Neural cell (in vitro differentiated cells): ENCODE measurements around the gene TCF4. TPM values are rescaled to one million over a fixed set of nuclear protein-coding genes. Genes with fewer than 3 reads are reported as not detected.

Source experiments
- H2AFZ ChIP-seq: fragments of 200-600, 300-800 bp; sonication (generic), shearing (Covaris generic); 2 replicates; pipeline ENCODE4 v1.6.0; 2014; ENCODE audit warnings: low read depth, mild to moderate bottlenecking, antibody characterized with exemption, low read length, moderate library complexity
- H3F3A ChIP-seq: fragments of 200-600 bp; shearing (Covaris generic); 2 replicates; pipeline ENCODE4 v1.6.1; 2016; ENCODE audit warnings: mild to moderate bottlenecking, moderate library complexity, mixed read lengths, antibody characterized with exemption, low read length; ENCODE audit not compliant: insufficient read depth, poor library complexity, severe bottlenecking
- H3K27ac ChIP-seq: fragments of 200-600, 300-800 bp; sonication (generic), shearing (Covaris generic); 2 replicates; pipeline ENCODE4 v1.5.1; 2014; ENCODE audit warnings: mild to moderate bottlenecking, low read length, moderate library complexity
- H3K27me3 ChIP-seq: fragments of 300-800, 200-600 bp; sonication (generic), shearing (Covaris generic); 2 replicates; pipeline ENCODE4 v1.6.0; 2014; ENCODE audit warnings: mild to moderate bottlenecking, low read depth, low read length, moderate library complexity; ENCODE audit not compliant: insufficient read depth
- H3K36me3 ChIP-seq: fragments of 300-800, 200-600 bp; sonication (generic), shearing (Covaris generic); 2 replicates; pipeline ENCODE4 v1.5.1; 2014; ENCODE audit warnings: mild to moderate bottlenecking, antibody characterized with exemption, low read length, moderate library complexity; ENCODE audit not compliant: insufficient read depth
- H3K4me2 ChIP-seq: fragments of 300-800, 200-600 bp; sonication (generic), shearing (Covaris generic); 2 replicates; pipeline ENCODE4 v1.6.0; 2014; ENCODE audit warnings: mild to moderate bottlenecking, low read length
- H3K4me3 ChIP-seq: fragments of 300-800, 200-600 bp; sonication (generic), shearing (Covaris generic); 2 replicates; pipeline ENCODE4 v1.5.1; 2014; ENCODE audit warnings: mild to moderate bottlenecking, low read length, moderate library complexity
- H3K79me2 ChIP-seq: fragments of 200-600 bp; shearing (Covaris generic); replicated peaks from 2 replicates; pipeline ENCODE4 v1.6.0; 2014; ENCODE audit warnings: mild to moderate bottlenecking, low read length, moderate library complexity; ENCODE audit not compliant: insufficient read depth
- H3K9ac ChIP-seq: fragments of 300-800, 200-600 bp; sonication (generic), shearing (Covaris generic); 2 replicates; pipeline ENCODE4 v1.6.1; 2016; ENCODE audit warnings: mild to moderate bottlenecking, low read length, mixed read lengths
- H3K9me2 ChIP-seq: fragments of 200-600 bp; shearing (Covaris generic); 2 replicates; pipeline ENCODE4 v1.6.1; 2016; ENCODE audit warnings: mild to moderate bottlenecking, low read length, mixed read lengths; ENCODE audit not compliant: insufficient read depth
- H3K9me3 ChIP-seq: fragments of 200-600, 300-800 bp; sonication (generic), shearing (Covaris generic); 2 replicates; pipeline ENCODE4 v1.6.1; 2016; ENCODE audit warnings: mild to moderate bottlenecking, mixed run types, low read length, moderate library complexity, mixed read lengths
- H4K20me1 ChIP-seq: fragments of 200-600 bp; shearing (Covaris generic); 2 replicates; pipeline ENCODE4 v1.6.1; 2016; ENCODE audit warnings: mild to moderate bottlenecking, mixed run types; ENCODE audit not compliant: insufficient read depth
- EP300 ChIP-seq: fragments of 450-650 bp; conservative IDR thresholded peaks from 2 replicates; pipeline ENCODE4 v1.6.1; 2014; ENCODE audit warnings: antibody characterized with exemption, mild to moderate bottlenecking, moderate library complexity; ENCODE audit not compliant: poor library complexity, severe bottlenecking
- EZH2 ChIP-seq: fragments of 200-600, 300-800 bp; shearing (Covaris generic), sonication (generic); IDR thresholded peaks from 2 replicates; pipeline ENCODE4 v1.6.1; 2014; ENCODE audit warnings: antibody characterized with exemption, low read length, borderline replicate concordance, mild to moderate bottlenecking; ENCODE audit not compliant: insufficient read depth, poor library complexity, severe bottlenecking
- MXI1 ChIP-seq: fragments of 450-650 bp; conservative IDR thresholded peaks from 2 replicates; pipeline ENCODE4 v1.6.1; 2014; ENCODE audit warnings: antibody characterized with exemption, mild to moderate bottlenecking; ENCODE audit not compliant: poor library complexity, severe bottlenecking
- POLR2AphosphoS5 ChIP-seq: IDR thresholded peaks from 2 replicates; pipeline ENCODE4 v1.6.1; 2012
- RAD21 ChIP-seq: fragments of 450-650 bp; conservative IDR thresholded peaks from 2 replicates; pipeline ENCODE4 v1.6.1; 2014; ENCODE audit warnings: antibody characterized with exemption, mild to moderate bottlenecking, moderate library complexity
- SMC3 ChIP-seq: fragments of 450-650 bp; conservative IDR thresholded peaks from 2 replicates; pipeline ENCODE4 v1.6.1; 2014; ENCODE audit warnings: antibody characterized with exemption, mild to moderate bottlenecking, moderate library complexity; ENCODE audit not compliant: poor library complexity
- TAF1 ChIP-seq: IDR thresholded peaks from 2 replicates; pipeline ENCODE4 v1.6.1; 2012; ENCODE audit warnings: low read depth
- polyA plus RNA-seq: library from polyadenylated mRNA; depleted of rRNA; stranded (reverse); fragments of >200 nt; gene quantifications from 2 replicates; pipeline ENCODE4 v1.2.3, GENCODE V29; 2014
- TF ChIP-seq, protein P1 (sequence below): fragments of 450-650 bp; IDR thresholded peaks from 2 replicates; pipeline ENCODE4 v1.5.1; 2014; ENCODE audit warnings: antibody characterized with exemption, mild to moderate bottlenecking, moderate library complexity; ENCODE audit not compliant: poor library complexity, severe bottlenecking
- TF ChIP-seq, protein P2 (sequence below): IDR thresholded peaks from 2 replicates; pipeline ENCODE4 v1.6.1; 2012; ENCODE audit warnings: borderline replicate concordance

TCF4 gene
- polyA plus RNA-seq, 1 donor from 2014 or later = 7.0 TPM

DNA sequence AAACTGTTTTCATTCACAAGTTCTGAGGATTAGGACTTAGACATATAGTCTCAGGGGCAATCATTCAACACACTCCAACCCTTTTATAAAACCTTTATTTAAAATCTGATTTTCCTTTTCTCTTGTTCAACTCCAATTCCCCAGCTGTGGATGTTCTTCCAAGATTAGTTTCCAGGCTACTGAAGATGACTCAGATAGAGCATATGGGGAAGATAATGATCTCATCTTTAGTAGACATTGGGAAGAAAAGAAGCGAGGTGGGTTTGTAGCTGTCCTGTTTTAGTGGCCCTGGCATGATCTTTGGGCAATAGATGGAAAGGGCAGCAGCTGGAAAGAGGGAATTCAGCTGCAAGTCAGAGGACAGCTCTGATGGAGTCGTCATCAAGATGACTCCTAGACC lies 381.1 kb downstream of the TCF4 start:
- Histone ChIP-seq H3K9me3 (no peaks in the 10 kb centered on the region), H3K4me3 (no peak overlapping the region), H3K79me2 (no peaks in the 10 kb centered on the region), H3K27me3 (no peaks in the 10 kb centered on the region), H3K27ac (no peak overlapping the region), H3K9me2 (no peaks in the 10 kb centered on the region), H3F3A (no peaks in the 10 kb centered on the region), H2AFZ (no peak overlapping the region), H4K20me1 (no peaks in the 10 kb centered on the region), H3K9ac (no peak overlapping the region), H3K4me2 (no peak overlapping the region), H3K36me3 (no peaks in the 10 kb centered on the region)
- TF ChIP-seq TAF1 = no peak

DNA sequence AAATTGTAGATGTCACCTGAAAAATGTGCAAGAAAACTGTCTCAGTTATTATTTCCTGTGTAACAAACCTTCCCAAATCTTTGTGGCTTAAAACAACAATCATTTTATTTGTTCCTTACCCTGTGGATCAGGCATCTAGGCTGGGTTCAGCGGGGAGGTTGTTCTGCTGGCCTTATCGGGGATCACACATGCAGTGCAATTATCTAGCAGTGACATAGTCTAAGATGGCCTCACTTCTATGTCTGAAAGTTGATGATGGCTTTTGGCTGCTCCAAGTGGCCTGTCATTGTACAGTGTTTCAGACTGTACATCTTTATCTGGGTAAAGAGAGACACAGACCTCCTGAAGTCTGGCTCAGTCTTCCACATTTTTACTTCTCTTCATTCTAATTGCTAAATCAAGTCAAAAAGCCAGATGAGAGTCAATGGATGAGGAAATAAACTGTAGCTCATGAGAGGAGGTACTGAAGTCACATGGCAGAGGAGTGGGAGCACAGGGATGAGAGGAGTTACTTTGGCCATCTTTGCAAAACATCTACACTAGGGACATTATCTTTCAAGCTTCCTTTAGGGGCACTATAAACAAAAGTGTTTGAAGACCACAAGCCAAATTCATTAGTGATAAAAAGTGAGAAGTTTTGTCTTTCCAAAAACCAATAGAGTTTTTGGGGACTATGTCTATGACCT lies 385.6 kb downstream of the TCF4 start:
- Histone ChIP-seq H2AFZ (no peak overlapping the region), H3K79me2 (no peaks in the 10 kb centered on the region), H3K9ac (no peak overlapping the region), H4K20me1 (no peaks in the 10 kb centered on the region), H3K27ac (no peak overlapping the region), H3F3A (no peaks in the 10 kb centered on the region), H3K9me2 (no peaks in the 10 kb centered on the region), H3K36me3 (no peaks in the 10 kb centered on the region), H3K9me3 (no peaks in the 10 kb centered on the region), H3K4me2 (no peak overlapping the region), H3K27me3 (no peaks in the 10 kb centered on the region), H3K4me3 (no peak overlapping the region)
- TF ChIP-seq, protein P1, sequence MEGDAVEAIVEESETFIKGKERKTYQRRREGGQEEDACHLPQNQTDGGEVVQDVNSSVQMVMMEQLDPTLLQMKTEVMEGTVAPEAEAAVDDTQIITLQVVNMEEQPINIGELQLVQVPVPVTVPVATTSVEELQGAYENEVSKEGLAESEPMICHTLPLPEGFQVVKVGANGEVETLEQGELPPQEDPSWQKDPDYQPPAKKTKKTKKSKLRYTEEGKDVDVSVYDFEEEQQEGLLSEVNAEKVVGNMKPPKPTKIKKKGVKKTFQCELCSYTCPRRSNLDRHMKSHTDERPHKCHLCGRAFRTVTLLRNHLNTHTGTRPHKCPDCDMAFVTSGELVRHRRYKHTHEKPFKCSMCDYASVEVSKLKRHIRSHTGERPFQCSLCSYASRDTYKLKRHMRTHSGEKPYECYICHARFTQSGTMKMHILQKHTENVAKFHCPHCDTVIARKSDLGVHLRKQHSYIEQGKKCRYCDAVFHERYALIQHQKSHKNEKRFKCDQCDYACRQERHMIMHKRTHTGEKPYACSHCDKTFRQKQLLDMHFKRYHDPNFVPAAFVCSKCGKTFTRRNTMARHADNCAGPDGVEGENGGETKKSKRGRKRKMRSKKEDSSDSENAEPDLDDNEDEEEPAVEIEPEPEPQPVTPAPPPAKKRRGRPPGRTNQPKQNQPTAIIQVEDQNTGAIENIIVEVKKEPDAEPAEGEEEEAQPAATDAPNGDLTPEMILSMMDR = no peak
- TF ChIP-seq POLR2AphosphoS5 (no peak), EP300 (no peak), MXI1 (no peak), SMC3 (no peak), RAD21 (no peak)
- TF ChIP-seq, protein P2, sequence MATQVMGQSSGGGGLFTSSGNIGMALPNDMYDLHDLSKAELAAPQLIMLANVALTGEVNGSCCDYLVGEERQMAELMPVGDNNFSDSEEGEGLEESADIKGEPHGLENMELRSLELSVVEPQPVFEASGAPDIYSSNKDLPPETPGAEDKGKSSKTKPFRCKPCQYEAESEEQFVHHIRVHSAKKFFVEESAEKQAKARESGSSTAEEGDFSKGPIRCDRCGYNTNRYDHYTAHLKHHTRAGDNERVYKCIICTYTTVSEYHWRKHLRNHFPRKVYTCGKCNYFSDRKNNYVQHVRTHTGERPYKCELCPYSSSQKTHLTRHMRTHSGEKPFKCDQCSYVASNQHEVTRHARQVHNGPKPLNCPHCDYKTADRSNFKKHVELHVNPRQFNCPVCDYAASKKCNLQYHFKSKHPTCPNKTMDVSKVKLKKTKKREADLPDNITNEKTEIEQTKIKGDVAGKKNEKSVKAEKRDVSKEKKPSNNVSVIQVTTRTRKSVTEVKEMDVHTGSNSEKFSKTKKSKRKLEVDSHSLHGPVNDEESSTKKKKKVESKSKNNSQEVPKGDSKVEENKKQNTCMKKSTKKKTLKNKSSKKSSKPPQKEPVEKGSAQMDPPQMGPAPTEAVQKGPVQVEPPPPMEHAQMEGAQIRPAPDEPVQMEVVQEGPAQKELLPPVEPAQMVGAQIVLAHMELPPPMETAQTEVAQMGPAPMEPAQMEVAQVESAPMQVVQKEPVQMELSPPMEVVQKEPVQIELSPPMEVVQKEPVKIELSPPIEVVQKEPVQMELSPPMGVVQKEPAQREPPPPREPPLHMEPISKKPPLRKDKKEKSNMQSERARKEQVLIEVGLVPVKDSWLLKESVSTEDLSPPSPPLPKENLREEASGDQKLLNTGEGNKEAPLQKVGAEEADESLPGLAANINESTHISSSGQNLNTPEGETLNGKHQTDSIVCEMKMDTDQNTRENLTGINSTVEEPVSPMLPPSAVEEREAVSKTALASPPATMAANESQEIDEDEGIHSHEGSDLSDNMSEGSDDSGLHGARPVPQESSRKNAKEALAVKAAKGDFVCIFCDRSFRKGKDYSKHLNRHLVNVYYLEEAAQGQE = no peak

DNA sequence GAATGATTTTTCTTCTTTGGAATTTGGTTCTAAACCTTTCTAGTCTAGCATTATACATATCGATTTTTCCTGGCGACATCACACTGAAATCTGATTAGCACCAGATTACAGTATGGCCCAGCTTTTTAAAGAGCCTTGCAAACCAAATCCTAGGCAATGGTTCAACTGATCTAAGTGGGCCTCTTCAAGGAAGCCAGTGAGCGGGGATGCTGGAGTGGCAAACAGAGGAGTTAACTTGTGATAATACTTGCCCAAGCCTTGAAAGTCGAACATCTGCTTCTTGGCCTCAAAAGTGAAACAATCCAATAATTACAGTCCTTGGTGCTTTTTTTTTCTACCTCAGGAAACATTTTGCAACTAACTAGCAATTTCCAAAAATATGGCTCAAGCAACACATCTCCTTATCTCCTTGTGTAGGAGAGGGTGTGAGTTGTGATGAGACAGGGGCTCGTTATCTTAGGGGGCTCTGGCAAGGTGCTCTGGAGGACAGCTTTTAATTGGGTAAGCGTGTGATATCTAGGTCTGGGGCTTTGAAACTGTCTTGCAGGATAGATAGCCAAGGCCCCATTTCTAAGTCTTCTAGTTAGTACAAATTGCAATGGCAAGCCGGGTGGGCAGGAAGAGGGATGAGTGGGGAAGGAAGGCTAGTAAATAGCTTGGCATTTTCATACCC lies 388.6 kb downstream of the TCF4 start:
- no peaks in the 10 kb centered on the region for H3K9me2 ChIP-seq
- H4K20me1 ChIP-seq = no peaks in the 10 kb centered on the region
- no peak overlapping the region for H3K27ac ChIP-seq
- no peak overlapping the region for H3K4me2 ChIP-seq
- H3K36me3 ChIP-seq = no peaks in the 10 kb centered on the region
- H3K4me3 ChIP-seq = no peak overlapping the region
- no peaks in the 10 kb centered on the region for H3K27me3 ChIP-seq
- H3K9me3 ChIP-seq = no peaks in the 10 kb centered on the region
- H3F3A ChIP-seq = no peaks in the 10 kb centered on the region
- H3K9ac ChIP-seq = no peak overlapping the region
- H2AFZ ChIP-seq = no peak overlapping the region
- no peaks in the 10 kb centered on the region for H3K79me2 ChIP-seq
- TF ChIP-seq, protein P2 = no peak
- TF ChIP-seq EP300 (no peak), RAD21 (no peak), POLR2AphosphoS5 (no peak), TAF1 (no peak), EZH2 (no peak), SMC3 (no peak), MXI1 (no peak)
- TF ChIP-seq, protein P1 = no peak
